ENCODE results near the gene BCAS3. TPM values are rescaled to one million over a fixed set of nuclear protein-coding genes. Genes with fewer than 3 reads are reported as not detected.

BCAS3 gene
- polyA plus RNA-seq, 1 experiment: 17.5 TPM

- TF ChIP-seq CTCF (IDR thresholded peaks at IDR 0.05; ENCODE audit: low read depth, low read length): no peak
- peak overlapping the region; percentile 98 for H3K4me3 ChIP-seq (ENCODE audit: low read depth, low read length)
- no peaks in the 10 kb centered on the region for H3K27me3 ChIP-seq (ENCODE audit: control insufficient read depth, insufficient read depth, low read length)
- DNase-seq (ENCODE audit: low read depth, low spot score): no peak
- CTCF ChIA-PET: interaction anchor here (0.9 to 1.7 kb wide), 3 partner anchors 395 to 676 kb away, joined by 3 to 4 read pairs (median 3); no protein-coding TSS in a partner anchor
- POLR2A ChIA-PET: interaction anchor here (0.6 to 1.7 kb wide), 11 partner anchors 10 to 188 kb away, joined by 3 to 15 read pairs (median 4); no protein-coding TSS in a partner anchor
- H3K9me3 ChIP-seq (ENCODE audit: control insufficient read depth, insufficient read depth, low read length): no peaks in the 10 kb centered on the region; the same call in 1 of the 2 replicates
- H3K27ac ChIP-seq (ENCODE audit: low read depth, low read length): peak overlapping the region; percentile 61
Observed at GRCh38 chr17:61396586-61397085, 719.0 kb downstream of the BCAS3 start.

GRCh38 chr17:61397086-61397842, 719.6 kb downstream of the BCAS3 start:
- H3K27ac ChIP-seq (ENCODE audit: low read depth, low read length): peak overlapping the region; percentile 87
- POLR2A ChIA-PET: interaction anchor here (0.6 to 4.0 kb wide), 13 partner anchors 12 to 426 kb away, joined by 3 to 31 read pairs (median 4); no protein-coding TSS in a partner anchor
- H3K4me3 ChIP-seq (ENCODE audit: low read depth, low read length): peak overlapping the region; percentile 98
- CTCF ChIA-PET: interaction anchor here (0.9 to 2.2 kb wide), 3 partner anchors 396 to 677 kb away, joined by 3 to 8 read pairs (median 4); no protein-coding TSS in a partner anchor
- peak; percentile 47 for TF ChIP-seq CTCF (IDR thresholded peaks at IDR 0.05; ENCODE audit: low read depth, low read length)
- DNase-seq (ENCODE audit: low read depth, low spot score): no peak
- H3K27me3 ChIP-seq (ENCODE audit: control insufficient read depth, insufficient read depth, low read length): no peaks in the 10 kb centered on the region
- no peaks in the 10 kb centered on the region; the same call in 1 of the 2 replicates for H3K9me3 ChIP-seq (ENCODE audit: control insufficient read depth, insufficient read depth, low read length)

GRCh38 chr17:61398721-61399130, 721.1 kb downstream of the BCAS3 start:
- Histone ChIP-seq H3K9me3 (ENCODE audit: control insufficient read depth, insufficient read depth, low read length) (no peaks in the 10 kb centered on the region; the same call in 1 of the 2 replicates), H3K4me3 (ENCODE audit: low read depth, low read length) (peak overlapping the region; percentile 98), H3K27me3 (ENCODE audit: control insufficient read depth, insufficient read depth, low read length) (no peaks in the 10 kb centered on the region), H3K27ac (ENCODE audit: low read depth, low read length) (peak overlapping the region; percentile 87)
- TF ChIP-seq CTCF (IDR thresholded peaks at IDR 0.05; ENCODE audit: low read depth, low read length): no peak
- ChIA-PET CTCF (interaction anchor here (2.2 kb wide), 1 partner anchor 398 kb away, joined by 8 read pairs; no protein-coding TSS in a partner anchor), POLR2A (interaction anchor here (0.6 to 4.0 kb wide), 11 partner anchors 11 to 269 kb away, joined by 3 to 31 read pairs (median 7); no protein-coding TSS in a partner anchor)
- DNase-seq (ENCODE audit: low read depth, low spot score): no peak

- ChIA-PET CTCF (interaction anchor here (2.2 kb wide), 1 partner anchor 398 kb away, joined by 8 read pairs; no protein-coding TSS in a partner anchor), POLR2A (interaction anchor here (0.6 to 4.0 kb wide), 16 partner anchors 11 to 428 kb away, joined by 3 to 31 read pairs (median 4); no protein-coding TSS in a partner anchor)
- peak; percentile 93 for DNase-seq (ENCODE audit: low read depth, low spot score)
- no peaks in the 10 kb centered on the region for H3K27me3 ChIP-seq (ENCODE audit: control insufficient read depth, insufficient read depth, low read length)
- no peak for TF ChIP-seq CTCF (IDR thresholded peaks at IDR 0.05; ENCODE audit: low read depth, low read length)
- H3K27ac ChIP-seq (ENCODE audit: low read depth, low read length): peak within 1 kb of the TSS; percentile 90
- peak within 1 kb of the TSS; percentile 98 for H3K4me3 ChIP-seq (ENCODE audit: low read depth, low read length)
- H3K9me3 ChIP-seq (ENCODE audit: control insufficient read depth, insufficient read depth, low read length): no peaks in the 10 kb centered on the region; the same call in 1 of the 2 replicates
Observed at GRCh38 chr17:61399131-61400065, 721.7 kb downstream of the BCAS3 start, which contains the start of gene TBX2. TBX2 (plus strand) TSS chr17:61399843; CDS start chr17:61400177, 334 bp downstream.
